ENCODE results near the gene MRPL24.
"Not testable (repeated sequence)": the region's sequence is repeated elsewhere in the genome, so short reads cannot be mapped to it uniquely, and the experiment has no call there.

The MRPL24 gene

DNA sequence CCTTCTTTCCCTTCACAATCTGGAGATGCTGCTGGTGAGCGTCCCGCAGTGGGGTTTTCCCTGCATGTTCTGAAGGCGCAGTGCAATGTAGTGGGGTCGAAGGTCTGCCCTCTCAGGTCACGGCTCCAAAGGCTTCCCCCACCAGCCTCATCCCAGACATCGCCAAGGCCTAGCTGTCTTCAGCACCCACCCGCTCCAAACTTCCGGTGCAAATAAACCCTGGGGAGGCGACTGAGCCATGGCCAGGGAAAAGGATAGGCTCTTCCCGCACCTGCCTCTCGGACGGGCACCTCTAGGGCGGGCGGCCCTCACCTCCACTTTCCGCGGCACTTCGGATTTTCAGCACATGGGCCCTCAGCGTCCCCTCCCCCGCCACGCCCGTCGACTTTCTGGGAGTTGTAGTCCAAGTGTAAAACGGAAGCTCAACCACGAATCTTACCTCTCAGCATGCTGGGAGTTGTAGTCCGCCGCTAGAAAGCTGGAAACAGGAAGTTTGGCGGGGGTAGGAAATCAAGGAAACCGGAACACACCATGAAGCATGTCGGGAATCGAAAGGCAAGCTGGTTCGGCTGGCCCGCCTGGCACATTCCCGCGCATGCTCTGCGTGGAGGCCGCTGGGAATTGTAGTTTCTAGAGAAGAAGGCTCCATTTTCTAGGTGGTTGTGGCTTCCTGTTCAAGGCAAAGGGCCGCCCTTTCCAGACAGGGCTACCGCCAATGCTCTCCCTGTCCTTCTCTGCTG, at the start of gene MRPL24:
Gene MRPL24 (minus strand): TSS at position 348 of the 740 bp plus-strand sequence. CDS start 2,384 bp downstream, outside the sequence.
- DNase-seq (ENCODE audit: low read depth), result peak; percentile 92

DNA sequence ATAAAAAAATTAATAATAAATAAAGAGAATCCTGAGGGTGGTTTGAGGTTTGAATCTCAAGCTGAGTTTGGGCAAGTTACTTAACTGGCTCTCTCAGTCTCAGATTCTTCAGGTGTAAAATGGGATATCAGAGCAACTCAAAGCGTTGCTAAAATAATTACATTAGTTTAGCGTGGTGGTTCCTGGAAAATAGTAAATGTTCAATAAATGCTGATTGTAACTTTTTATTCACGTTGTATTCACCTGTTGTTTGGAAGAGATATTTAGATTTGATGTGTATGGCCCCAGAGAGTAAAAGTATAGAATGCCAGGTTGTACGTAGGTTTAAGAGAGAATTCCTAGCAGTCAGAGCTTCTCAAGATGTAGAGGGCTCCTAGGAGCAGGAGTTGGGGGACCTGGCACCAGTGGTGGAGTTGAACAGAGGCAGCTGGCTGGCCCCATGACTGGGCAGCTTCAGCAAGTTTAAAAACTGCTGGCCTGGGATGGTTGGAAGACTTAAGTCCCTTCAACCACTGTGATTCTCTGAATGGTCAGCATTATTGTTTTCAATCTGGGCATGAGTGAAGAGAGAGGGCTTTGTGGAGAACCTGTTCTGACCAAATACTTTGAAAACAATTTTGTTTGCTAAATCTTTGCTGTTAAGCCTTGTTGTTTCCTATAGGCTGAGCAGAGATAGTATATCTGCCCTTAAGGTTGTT, 48.9 kb upstream of the MRPL24 start:
- DNase-seq (ENCODE audit: low read depth), result no peak

DNA sequence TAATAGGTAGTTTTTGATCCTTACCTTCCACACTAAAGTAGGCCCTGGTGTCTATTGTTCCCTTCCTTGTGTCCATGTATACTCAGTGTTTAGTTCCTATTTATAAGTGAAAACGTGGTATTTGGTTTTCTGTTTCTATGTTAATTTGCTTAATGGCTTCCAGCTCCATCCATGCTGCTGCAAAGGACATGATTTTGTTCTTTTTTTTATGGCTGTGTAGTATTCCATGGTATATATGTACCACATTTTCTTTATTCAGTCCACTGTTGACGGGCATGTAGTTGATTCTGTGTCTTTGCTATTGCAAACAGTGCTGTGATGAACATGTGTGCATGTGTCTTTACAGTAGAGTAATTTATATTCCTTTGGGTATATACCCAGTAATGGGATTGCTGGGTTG, 47.2 kb upstream of the MRPL24 start:
- no peak for DNase-seq (ENCODE audit: low read depth)

DNA sequence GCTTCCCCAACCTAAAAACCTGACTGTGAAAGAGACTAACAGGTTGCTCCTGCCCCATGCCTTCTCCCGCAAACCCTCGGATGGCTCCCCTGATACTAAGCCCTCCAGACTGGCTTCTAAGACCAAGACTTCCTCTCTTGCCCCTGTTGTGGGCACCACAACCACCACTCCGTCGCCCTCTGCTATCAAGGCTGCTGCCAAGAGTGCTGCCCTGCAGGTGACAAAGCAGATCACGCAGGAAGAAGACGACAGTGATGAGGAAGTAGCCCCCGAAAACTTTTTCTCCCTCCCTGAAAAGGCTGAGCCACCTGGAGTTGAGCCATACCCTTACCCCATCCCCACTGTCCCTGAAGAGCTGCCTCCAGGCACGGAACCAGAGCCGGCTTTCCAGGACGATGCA, 45.8 kb upstream of the MRPL24 start:
- no peak for DNase-seq (ENCODE audit: low read depth)

DNA sequence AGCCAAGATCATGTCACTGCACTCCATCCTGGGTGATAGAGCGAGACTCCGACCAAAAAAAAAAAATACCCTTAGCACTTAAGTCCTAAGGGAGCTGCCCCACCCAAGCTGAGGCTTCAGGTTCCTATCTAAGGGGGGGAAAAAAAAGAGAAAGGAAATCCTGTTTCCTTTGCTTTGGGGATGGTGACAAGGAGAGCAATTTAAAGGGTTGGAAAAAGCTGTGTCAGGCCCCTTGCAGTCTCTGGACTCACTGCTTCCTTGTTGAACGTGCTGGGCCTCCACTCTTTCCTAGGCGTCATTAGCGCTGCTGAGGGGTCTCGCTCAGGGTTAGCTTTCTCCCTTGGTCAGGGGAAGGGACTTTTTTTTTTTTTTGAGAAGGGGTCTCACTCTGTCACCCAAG, 44.6 kb upstream of the MRPL24 start:
- no peak for DNase-seq (ENCODE audit: low read depth)

DNA sequence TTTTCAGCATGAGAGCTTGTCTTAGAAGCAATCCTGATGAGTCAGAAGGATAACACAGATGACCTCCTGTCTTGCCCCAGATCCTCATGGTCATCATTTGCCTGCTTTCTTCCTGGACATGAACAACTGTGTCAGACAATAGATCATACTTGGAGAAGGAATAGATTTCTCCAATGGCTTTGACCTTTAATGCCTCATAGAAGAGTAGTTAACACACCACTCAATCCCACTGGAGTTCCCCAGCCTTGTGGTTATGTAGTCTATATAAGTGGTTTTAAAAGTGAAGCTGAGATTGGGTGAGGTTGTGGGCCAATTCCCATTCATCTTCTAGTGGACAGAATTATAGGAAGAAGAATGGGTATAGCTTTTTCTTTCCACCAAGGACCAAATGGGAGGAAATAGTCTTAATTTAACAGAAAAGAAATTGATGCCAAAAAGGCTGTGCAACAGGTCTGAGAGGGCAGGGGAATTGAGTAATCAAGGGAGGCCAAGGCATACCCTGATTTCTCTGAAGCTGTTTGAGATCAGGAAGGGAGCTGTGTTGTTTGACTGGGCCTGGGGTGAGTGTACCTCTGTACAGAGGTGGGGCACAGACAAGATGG, 40.8 kb upstream of the MRPL24 start:
- no peak for DNase-seq (ENCODE audit: low read depth)

DNA sequence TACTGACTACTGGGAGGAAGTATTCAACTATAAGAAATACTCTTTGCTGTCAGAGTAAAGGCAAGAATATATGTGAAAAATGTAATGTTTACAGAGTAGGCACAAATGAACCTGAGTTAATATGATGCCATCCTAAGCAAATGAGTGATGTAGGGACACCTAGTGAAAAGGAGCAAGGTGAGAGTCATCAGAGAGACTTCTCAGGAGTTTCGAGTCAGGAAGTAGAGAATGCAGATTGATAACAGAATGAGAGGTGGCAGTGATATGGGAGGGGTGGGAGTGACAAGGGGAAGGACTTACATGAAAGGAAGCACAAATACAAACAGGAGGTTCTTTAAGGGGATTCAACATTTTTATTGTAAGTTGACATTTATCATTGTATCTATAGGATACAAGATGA, 36.7 kb upstream of the MRPL24 start:
- no peak for DNase-seq (ENCODE audit: low read depth)

DNA sequence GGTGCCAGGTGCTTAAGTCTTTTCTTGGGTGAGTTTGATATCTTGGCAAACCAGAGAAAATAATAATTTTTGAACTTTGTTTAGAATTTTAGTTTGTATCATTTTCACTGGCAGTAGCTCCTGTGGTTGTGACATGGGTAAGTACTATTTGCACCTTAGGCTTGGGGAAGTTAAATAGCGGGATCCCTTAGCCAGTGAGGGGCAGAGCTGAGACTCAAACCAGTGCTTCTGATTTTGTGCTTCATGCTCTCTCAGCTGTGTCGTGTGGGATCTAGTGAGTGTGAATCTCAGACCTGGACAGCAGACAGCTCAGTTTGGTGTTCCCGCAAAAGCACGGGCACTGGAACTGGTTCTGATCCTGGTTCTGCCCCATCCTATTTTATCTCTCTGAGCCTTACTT, 36.1 kb upstream of the MRPL24 start:
- no peak for DNase-seq (ENCODE audit: low read depth)

DNA sequence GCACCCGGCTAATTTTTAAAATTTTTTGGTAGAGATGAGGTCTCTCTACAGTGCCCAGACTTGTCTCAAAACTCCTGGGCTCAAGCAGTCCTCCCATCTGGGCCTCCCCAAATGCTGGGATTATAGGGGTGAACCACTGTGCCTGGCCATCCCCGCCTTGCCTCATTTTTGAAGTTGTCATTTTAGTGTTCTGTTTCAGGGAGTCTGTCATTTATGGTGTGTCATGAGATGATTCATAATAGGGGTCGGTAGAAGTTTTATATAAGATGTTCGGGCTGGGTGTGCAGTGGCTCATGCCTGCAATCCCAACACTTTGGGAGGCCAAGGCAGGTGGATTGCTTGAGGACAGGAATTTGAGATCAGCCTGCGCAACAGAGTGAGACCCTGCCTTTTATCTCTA, 34.9 kb upstream of the MRPL24 start:
- no peak for DNase-seq (ENCODE audit: low read depth)

DNA sequence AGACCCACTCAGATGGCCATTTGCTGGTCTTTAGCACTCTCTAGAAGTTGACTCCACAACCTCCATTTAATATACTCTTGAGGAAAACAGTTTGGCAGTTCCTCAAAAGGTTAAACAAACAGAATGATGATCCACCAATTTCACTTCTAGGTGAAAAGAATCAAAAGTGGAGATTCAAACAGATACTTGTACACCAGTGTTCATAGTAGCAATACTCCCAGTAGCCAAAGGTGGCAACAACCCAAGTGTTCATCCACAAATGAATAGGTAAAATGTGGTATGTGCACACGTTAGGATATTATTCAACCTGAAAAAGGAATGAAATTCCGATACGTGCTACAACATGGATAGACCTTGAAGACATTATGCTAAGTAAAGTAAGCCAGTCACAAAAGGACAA, 32.7 kb upstream of the MRPL24 start:
- DNase-seq (ENCODE audit: low read depth), result no peak

DNA sequence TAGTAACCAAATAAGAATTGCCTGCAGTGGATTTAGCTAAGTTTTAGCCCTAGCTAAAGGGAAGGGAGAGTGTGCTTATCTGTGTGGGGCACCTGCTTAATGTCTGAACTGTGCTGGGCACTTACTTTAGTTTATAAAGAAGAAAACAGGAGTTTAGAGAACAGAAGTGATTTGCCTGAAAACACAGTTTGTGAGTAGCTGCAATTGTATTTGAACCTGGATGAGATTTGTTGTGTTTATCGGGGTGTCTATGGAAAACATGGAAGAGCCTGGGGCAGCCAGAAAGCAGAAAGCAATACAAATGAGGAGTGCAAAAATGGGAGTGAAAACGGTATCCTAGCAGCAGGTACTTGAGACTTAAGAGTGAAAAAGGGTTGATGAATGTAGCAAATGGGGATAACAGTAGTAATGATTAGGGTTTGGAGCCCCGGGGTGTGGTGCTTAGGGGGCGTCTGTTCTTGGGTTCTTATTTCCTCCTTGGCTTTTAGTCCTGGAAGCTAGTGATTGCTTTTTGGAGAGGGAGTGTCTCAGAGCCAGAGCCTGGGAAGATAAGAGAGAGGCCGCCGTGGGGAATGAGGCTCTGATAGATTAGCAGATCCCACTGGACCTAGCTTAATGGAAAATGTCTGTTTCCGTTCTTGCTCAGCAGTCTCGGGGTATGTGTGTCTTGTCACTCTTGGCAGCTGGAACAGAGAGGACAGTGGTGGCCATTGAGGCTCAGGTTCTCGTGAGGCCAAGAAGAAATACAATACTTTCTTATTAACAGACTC, 32.0 kb upstream of the MRPL24 start:
- DNase-seq (ENCODE audit: low read depth), result no peak

DNA sequence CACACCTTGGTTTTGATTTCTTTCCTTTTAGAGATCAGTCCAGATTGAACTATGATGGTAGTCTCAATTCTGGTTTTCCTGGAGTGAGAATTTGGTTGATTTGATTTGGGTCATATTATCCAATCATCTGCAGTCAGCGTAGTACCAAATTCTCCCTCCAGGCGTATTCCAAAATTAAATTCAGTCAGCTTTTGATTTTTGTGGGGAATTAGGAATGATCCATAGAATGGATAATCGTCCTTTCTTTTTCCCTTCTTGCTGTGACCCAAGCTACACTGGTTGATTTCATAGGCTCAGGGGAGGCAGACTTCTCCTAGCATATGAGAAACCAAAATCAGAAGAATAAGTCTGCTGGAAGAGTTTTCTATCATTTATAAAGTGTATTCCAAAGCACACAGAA, 31.3 kb upstream of the MRPL24 start:
- no peak for DNase-seq (ENCODE audit: low read depth)

DNA sequence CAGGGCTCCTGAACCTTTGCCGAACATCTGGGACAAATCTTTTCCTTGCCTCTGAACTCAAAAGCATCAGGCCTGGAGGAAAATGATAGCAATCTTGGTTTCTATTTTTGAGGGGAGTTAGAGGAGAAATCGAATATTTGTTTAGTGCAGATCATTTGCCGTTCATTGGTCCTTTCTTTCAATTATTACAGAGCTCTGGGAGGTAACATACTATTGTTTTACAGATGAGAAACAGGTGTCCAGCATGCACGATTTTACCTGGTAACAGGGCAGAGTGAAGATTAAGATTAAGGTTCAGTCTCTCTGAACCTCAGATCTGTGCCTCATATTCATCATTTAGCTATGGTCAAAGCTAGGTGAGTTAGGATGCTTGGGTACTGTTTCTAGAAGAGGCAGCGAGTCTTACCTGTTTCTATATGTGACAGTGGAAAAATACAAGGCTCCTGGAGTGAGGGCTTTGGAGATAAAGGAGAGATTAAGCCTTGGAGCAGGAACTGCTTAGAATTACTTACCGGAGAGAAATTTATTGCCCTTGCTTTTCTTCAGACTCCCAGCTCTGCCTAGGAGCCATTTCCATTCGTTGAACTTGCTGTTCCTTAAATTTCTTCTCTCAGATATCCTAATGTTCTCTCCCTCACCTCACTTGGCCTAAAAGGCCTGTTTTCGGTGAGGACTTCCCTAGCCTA, 27.9 kb upstream of the MRPL24 start:
- no peak for DNase-seq (ENCODE audit: low read depth)

DNA sequence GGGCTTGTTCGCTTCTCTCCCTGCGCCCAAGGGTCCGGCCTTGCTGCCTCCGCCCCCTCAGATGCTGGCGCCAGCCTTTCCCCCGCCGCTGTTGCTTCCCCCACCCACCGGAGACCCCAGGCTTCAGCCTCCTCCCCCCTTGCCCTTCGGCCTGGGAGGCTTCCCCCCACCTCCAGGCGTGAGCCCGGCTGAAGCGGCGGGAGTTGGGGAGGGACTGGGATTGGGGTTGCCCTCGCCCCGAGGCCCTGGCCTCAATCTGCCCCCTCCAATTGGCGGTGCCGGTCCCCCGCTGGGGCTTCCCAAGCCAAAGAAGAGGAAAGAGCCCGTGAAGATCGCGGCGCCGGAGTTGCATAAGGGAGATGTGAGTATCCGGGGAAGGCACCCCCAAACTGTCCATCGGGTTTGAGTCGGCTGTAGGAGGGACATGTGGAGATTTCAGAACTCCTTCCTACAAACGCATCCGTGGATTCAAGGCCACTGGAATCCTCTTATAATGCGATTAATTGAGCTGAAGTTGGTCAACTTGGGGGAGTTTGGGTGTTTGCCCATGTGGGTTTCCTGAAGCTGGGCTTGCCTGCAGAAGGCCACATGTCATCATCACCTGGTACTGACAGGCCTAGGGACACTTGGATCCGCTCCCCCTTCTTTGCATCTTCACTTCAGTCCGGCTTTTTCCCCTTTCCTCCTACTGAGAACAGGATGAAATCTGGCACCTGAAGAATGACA, 27.2 kb upstream of the MRPL24 start:
- DNase-seq (ENCODE audit: low read depth), result no peak

DNA sequence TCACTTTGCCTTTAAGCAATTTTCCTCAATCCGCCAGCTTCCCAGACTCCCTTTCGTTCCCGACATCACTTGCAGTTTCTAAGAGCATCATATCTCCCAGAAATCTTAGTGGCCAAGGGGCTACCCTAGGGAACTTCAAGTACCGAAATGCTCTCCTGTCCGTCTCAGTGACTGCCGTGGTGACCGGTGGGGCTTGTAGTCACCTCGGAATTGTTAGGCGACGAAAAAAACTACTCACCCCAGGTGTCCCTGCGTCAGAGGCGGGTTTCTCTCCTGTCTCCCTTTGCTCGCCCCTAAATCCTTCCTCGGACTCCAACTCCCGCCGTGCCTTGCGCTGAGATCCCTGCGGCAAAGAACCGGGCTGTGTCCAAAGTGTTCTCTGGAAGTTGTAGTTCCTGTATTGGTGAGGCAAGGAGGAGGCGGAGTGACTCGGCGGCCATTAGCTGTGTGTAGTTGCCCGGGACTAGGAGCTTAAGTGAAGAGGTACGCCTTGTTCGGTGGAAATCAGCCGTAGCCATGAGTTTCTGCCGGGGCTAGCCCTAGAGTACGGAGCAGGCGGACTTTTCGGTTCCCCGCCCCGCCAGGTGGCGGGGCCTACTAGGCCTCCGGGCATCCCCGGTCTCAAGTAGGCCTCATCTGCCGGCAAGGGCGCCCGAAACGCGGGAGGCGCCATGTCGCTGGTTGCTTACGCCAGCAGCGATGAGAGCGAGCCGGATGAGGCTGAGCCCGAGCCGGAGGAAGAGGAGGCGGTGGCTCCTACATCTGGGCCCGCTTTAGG, 26.4 kb upstream of the MRPL24 start, which contains the start of gene PRCC:
Gene PRCC (plus strand): TSS at position 435 of the 778 bp plus-strand sequence. CDS start 237 bp downstream, at position 672.
- peak; percentile 95 for DNase-seq (ENCODE audit: low read depth)

DNA sequence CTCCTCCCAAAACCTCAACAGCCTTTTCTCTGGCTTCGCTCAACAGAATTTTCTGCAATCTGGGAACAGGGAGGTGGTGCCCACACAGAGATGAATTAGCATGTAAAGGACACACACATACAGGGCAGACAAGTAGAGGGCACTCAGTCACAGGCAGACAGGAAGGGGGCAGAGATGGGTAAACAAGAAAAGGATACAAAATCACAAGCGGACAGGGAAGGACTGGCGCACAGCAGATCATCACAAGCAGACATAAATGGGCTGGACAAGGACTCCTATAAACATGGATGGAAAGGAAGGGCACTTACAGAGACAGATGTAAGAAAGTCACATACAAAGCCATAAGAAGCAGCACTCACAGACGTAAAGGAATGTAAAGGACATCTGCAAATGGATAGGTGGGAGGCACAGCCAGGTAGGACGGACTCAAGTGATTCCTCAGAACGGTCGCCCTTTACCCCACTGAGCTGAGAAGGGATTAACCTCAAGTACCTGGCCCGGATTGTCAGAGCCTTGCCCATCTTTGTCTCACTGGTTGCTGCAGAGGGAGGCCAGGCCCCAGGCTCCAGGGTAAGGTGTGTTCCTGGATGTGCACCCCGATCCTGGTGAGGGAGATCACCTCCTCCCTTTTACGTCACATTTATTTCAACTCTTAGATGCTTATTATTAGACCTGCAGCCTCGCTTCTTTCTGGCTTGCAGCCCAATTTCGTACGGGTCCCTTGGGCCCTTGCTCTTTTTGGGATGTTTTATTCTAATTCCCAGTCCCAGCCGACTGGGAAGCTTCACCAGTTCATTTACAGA, 25.6 kb upstream of the MRPL24 start:
- no peak for DNase-seq (ENCODE audit: low read depth)

DNA sequence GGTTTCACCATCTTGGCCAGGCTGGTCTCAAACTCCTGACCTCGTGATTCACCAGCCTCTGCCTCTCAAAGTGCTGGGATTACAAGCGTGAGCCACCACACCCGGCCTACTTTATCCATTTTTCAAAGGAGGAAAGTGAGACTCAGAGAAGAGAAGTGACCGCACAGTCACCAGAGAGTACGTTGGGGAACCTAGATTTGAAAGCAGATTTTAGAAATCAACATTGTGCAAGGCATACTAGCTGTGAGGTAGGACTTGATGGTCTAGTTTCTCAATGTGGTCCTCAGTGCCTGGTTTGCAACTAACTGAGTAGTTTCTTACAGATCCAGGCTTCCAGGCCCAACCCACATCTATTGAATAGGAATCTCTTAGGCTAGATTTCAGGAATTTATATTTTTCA, 24.8 kb upstream of the MRPL24 start:
- DNase-seq (ENCODE audit: low read depth), result no peak

DNA sequence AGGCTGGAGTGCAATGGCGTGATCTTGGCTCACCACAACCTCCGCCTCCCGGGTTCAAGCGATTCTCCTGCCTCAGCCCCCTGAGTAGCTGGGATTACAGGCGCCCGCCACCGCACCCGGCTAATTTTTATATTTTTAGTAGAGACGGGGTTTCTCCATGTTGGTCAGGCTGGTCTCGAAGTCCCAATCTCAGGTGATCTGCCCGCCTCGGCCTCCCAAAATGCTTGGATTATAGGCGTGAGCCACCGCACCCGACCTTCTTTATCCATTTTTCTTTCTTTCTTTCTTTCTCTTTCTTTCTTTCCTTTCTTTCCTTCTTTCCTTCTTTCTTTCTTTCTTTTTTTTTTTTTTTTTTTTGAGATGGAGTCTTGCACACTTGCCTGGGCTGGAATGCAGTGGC, 24.2 kb upstream of the MRPL24 start:
- DNase-seq (ENCODE audit: low read depth), result not testable (repeated sequence)

DNA sequence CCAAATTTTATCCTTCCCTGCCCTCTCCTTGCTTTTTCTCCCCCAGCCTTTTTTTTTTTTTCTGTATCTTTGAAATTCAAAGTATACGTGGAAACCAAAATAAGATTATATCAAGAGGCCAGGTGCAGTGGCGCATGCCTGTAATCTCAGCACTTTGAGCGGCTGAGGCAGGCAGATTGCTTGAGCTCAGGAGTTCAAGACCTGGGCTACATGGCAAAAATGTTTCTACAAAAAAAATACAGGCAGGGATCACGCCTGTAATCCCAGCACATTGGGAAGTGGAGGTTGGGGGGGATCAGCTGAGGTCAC, 19.9 kb upstream of the MRPL24 start:
- DNase-seq (ENCODE audit: low read depth), result no peak

All from stimulated activated CD8-positive, alpha-beta memory T cell treated with anti-CD3 and anti-CD28 coated beads, Interleukin-12 subunit alpha, Interleukin-12 subunit beta, amount 100 ng/mL, for 1 hour (primary cell).